Measurements from ENCODE around the gene OR52I1. TPM values are rescaled to one million over a fixed set of nuclear protein-coding genes. Genes with fewer than 3 reads are reported as not detected.
A peak's percentile ranks its signal among the peaks of the same experiment; 100 is the strongest.

OR52I1 gene
- total and polyA plus RNA-seq, 2 donors from 2014 or later = not detected

DNA sequence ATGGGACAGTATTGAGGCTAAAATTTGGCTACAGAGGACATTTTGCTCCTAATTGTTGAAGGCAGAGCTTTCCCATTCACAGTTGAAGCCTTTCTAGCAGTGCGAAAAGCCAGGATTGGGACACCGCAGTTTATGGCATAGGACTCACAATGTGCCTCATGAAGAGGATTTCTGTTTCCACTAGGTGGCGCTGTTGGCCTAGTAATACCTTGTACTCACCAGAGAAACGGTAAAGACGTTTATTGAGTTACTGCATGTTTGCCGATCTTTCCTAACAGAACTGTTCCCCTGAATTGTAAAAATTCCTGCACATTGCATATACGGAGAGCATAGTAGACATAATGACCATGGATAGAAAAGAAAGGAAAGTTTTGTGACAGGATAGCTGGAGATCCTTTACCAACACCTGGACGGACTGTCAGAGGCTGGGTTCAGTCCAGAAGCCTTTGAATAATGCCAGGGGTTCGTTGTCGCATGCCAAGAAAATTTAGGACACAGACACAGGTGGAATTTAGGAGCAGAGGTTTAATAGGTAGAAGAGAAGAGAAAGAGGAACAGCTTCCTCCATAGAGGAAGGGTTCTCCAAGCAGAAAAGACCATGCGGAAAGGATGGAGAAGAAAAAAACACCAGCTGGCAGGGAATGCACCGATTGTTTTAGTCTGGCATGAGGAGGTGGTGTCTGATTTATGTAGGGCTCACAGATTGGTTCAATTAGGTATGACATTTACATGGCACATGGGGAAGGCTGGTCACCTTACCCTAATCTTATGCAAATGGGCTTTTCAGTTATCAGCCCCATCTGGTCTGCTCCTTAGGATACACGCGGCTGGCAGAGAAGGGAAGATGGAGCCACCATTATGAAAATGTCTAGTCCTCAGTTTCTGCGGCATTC lies 32.6 kb downstream of the OR52I1 start:
- H3K27me3 ChIP-seq (ENCODE audit: control insufficient read depth, insufficient read depth, low read length) = no peaks in the 10 kb centered on the region
- FAIRE-seq = no peak
- no peak overlapping the region for H3K4me3 ChIP-seq (ENCODE audit: low read length in 3 of 3)
- H3K9me3 ChIP-seq (ENCODE audit: control insufficient read depth in 2 of 3, insufficient read depth in 1 of 3, low read length in 3 of 3) = no peaks in the 10 kb centered on the region
- peak in 4 of 5 donors; percentile 80 to 91 (median 86) for DNase-seq
- H3K9ac ChIP-seq (ENCODE audit: low read length in 3 of 3) = no peak overlapping the region
- H3K27ac ChIP-seq (ENCODE audit: low read depth in 2 of 2, low read length in 2 of 2) = no peak overlapping the region
- H3K36me3 ChIP-seq (ENCODE audit: control insufficient read depth in 2 of 3, insufficient read depth in 3 of 3, low read length in 3 of 3) = no peaks in the 10 kb centered on the region
- TF ChIP-seq, protein P1, sequence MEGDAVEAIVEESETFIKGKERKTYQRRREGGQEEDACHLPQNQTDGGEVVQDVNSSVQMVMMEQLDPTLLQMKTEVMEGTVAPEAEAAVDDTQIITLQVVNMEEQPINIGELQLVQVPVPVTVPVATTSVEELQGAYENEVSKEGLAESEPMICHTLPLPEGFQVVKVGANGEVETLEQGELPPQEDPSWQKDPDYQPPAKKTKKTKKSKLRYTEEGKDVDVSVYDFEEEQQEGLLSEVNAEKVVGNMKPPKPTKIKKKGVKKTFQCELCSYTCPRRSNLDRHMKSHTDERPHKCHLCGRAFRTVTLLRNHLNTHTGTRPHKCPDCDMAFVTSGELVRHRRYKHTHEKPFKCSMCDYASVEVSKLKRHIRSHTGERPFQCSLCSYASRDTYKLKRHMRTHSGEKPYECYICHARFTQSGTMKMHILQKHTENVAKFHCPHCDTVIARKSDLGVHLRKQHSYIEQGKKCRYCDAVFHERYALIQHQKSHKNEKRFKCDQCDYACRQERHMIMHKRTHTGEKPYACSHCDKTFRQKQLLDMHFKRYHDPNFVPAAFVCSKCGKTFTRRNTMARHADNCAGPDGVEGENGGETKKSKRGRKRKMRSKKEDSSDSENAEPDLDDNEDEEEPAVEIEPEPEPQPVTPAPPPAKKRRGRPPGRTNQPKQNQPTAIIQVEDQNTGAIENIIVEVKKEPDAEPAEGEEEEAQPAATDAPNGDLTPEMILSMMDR (IDR thresholded peaks at IDR 0.05; ENCODE audit: borderline replicate concordance, extremely low read depth, insufficient read depth) = peak; percentile 57
- H3K4me1 ChIP-seq (ENCODE audit: control insufficient read depth in 2 of 3, insufficient read depth in 2 of 3, low read depth in 1 of 3, low read length in 3 of 3) = no peaks in the 10 kb centered on the region
- intact Hi-C loops (cut with DNase I) = no loop called here

DNA sequence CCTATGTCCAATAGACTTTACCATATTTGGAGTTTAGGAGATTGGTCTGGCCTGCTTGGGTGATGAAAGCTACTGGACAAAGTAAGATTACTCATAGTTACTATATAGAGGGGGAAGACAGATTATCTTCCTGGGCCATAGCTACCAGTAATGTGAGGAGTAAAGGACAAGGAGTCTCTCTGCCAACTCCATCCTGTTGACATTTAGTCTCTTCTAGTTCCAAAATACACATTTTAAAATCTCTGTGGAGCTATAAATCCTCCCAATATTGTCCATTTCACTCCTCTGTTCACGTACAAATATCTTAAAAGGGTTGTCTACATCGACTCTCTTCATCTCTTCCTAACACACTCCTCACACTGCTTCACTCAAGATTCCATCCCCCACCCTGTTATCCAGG lies 42.3 kb downstream of the OR52I1 start:
- H3K4me3 ChIP-seq (ENCODE audit: low read length in 3 of 3) = no peak overlapping the region
- TF ChIP-seq, protein P1 (IDR thresholded peaks at IDR 0.05; ENCODE audit: borderline replicate concordance, extremely low read depth, insufficient read depth) = no peak
- no peak overlapping the region for H3K27ac ChIP-seq (ENCODE audit: low read depth in 2 of 2, low read length in 2 of 2)
- no peak overlapping the region for H3K9ac ChIP-seq (ENCODE audit: low read length in 3 of 3)
- no peaks in the 10 kb centered on the region for H3K36me3 ChIP-seq (ENCODE audit: control insufficient read depth in 2 of 3, insufficient read depth in 3 of 3, low read length in 3 of 3)
- intact Hi-C loops (cut with DNase I) = no loop called here
- no peaks in the 10 kb centered on the region for H3K27me3 ChIP-seq (ENCODE audit: control insufficient read depth, insufficient read depth, low read length)
- DNase-seq (no peak), FAIRE-seq (no peak)
- peaks cover 0 to 3% (median 0%) of the 10 kb centered on the region in 3 donors for H3K4me1 ChIP-seq (ENCODE audit: control insufficient read depth in 2 of 3, insufficient read depth in 2 of 3, low read depth in 1 of 3, low read length in 3 of 3)
- no peaks in the 10 kb centered on the region for H3K9me3 ChIP-seq (ENCODE audit: control insufficient read depth in 2 of 3, insufficient read depth in 1 of 3, low read length in 3 of 3)

DNA sequence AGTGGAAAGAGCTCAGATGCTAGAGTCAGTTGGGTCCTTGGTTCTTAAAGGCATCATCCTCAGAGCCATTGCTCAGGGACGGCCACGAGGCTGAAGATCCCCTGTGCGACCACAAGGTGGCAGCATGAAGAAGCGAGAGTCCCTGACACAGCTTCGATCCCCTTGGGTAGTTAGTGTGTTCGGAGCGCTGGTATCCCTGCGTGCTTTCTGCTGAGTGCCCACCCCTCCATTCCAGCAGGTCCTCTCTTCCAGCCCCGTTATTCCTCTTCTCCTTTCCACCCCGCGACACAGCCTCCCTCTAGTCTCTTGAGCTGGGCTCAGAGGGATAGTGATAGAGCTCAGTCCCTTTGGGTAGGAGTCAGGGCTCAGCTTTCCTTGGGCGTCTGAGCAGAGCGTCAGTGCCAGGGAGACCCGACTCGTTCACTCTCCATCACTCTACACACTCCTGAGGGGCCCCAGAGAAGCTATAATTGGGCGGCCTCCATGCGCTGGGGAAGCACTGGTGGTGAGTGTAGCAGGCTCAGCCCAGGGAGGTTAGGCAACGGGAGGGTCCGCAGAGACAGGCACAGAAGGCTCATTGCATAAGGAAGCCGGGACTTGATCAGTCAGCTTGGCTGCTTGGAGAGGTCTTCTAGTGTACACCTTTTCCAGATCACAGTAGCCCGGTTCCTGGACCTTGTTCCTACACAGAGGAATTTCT lies 43.3 kb downstream of the OR52I1 start, which contains the start of gene OR51D1:
Gene OR51D1 (plus strand): TSS at position 516 of the 700 bp plus-strand sequence. CDS start 2,314 bp downstream, outside the sequence.
- Histone ChIP-seq H3K9me3 (ENCODE audit: control insufficient read depth in 2 of 3, insufficient read depth in 1 of 3, low read length in 3 of 3) (no peaks in the 10 kb centered on the region), H3K27me3 (ENCODE audit: control insufficient read depth, insufficient read depth, low read length) (no peaks in the 10 kb centered on the region), H3K27ac (ENCODE audit: low read depth in 2 of 2, low read length in 2 of 2) (no peak within 1 kb of the TSS), H3K4me1 (ENCODE audit: control insufficient read depth in 2 of 3, insufficient read depth in 2 of 3, low read depth in 1 of 3, low read length in 3 of 3) (peaks cover 0 to 3% (median 0%) of the 10 kb centered on the region in 3 donors), H3K4me3 (ENCODE audit: low read length in 3 of 3) (peak within 1 kb of the TSS in 2 of 3 donors; percentile 45 to 47), H3K36me3 (ENCODE audit: control insufficient read depth in 2 of 3, insufficient read depth in 3 of 3, low read length in 3 of 3) (no peaks in the 10 kb centered on the region), H3K9ac (ENCODE audit: low read length in 3 of 3) (no peak within 1 kb of the TSS)
- peak; percentile 79 to 92 (median 88) for DNase-seq
- intact Hi-C loops (cut with DNase I) = no loop called here
- TF ChIP-seq, protein P1 (IDR thresholded peaks at IDR 0.05; ENCODE audit: borderline replicate concordance, extremely low read depth, insufficient read depth) = peak; percentile 86
- no peak for FAIRE-seq
